Measurements from ENCODE around the gene UQCRH.

DNA sequence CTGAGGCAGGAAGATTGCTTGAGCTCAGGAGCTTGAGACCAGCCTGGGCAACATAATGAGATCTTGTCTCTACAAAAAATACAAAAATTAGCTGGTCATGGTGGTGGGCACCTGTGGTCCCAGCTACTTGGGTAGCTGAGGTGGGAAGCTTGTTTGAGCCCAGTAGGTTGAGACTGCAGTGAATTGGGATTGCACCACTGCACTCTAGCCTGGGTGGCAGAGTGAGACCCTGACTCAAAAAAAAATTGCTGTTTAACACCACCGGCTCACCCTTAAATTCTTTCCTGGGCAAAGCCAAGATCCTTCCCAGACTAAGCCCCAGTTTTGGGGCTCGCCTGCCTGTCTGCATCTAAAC is 30.5 kb downstream of the UQCRH start:
- TF ChIP-seq, protein P1, sequence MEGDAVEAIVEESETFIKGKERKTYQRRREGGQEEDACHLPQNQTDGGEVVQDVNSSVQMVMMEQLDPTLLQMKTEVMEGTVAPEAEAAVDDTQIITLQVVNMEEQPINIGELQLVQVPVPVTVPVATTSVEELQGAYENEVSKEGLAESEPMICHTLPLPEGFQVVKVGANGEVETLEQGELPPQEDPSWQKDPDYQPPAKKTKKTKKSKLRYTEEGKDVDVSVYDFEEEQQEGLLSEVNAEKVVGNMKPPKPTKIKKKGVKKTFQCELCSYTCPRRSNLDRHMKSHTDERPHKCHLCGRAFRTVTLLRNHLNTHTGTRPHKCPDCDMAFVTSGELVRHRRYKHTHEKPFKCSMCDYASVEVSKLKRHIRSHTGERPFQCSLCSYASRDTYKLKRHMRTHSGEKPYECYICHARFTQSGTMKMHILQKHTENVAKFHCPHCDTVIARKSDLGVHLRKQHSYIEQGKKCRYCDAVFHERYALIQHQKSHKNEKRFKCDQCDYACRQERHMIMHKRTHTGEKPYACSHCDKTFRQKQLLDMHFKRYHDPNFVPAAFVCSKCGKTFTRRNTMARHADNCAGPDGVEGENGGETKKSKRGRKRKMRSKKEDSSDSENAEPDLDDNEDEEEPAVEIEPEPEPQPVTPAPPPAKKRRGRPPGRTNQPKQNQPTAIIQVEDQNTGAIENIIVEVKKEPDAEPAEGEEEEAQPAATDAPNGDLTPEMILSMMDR (IDR thresholded peaks at IDR 0.05) = no peak
- TF ChIP-seq POLR2A (IDR thresholded peaks at IDR 0.05) = no peak
